AG09319 (cell line): Measurements from ENCODE around the gene CBX7.

Experiments
- DNase-seq: peaks from one replicate; pipeline ENCODE4 v3.0.0-alpha.2; 2010; ENCODE audit warnings: low read depth; ENCODE audit errors: extremely low read depth
- TF ChIP-seq, protein P1 (sequence below): IDR thresholded peaks from 2 replicates; pipeline ENCODE4 v1.5.1; 2011; ENCODE audit warnings: low read depth, mild to moderate bottlenecking, inconsistent platforms, low read length, moderate library complexity

Gene CBX7

DNA sequence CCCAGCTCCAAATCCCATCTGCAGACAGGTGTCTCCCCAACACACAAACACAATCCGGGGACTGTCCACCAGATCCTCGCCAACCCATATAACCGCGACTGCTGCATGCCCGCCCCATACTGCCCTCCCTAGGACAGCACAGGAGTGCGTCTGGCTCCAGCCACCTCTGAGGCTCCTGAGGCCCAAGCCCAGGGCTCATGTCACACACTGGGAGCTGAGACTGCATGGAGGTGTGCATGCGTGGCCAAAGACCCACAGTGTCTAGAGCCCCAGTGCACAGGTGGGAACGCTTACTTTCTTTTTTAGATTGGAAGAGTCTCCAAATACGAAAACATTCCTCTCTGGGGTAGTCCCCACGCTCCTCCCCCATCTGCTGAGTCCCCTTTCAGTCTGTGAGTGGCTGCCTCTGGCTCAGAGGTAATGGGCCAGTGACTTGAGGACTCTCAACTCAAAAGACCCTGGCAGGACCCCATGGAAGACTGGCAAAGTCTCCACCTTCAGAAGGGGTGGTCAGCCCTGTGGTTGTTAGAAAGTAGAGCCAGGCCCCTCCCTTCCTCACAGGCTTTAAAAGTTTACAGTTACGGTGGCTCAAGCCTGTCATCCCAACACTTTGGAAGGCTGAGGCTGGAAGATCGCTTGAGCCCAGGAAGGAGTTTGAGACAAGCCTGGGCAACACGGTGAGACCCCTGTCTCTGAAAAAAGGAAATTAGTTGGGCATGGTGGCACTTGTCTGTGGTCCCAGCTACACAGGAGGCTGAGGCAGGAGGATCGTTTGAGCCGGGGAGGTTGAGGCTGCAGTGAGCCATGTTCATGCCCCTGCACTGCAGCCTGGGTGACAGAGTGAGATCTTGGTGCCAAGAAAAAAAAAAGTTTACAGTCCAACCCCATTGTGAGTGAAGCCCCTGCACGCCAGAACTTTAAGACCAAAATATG lies 2.3 kb downstream of the CBX7 start:
- TF ChIP-seq, protein P1, sequence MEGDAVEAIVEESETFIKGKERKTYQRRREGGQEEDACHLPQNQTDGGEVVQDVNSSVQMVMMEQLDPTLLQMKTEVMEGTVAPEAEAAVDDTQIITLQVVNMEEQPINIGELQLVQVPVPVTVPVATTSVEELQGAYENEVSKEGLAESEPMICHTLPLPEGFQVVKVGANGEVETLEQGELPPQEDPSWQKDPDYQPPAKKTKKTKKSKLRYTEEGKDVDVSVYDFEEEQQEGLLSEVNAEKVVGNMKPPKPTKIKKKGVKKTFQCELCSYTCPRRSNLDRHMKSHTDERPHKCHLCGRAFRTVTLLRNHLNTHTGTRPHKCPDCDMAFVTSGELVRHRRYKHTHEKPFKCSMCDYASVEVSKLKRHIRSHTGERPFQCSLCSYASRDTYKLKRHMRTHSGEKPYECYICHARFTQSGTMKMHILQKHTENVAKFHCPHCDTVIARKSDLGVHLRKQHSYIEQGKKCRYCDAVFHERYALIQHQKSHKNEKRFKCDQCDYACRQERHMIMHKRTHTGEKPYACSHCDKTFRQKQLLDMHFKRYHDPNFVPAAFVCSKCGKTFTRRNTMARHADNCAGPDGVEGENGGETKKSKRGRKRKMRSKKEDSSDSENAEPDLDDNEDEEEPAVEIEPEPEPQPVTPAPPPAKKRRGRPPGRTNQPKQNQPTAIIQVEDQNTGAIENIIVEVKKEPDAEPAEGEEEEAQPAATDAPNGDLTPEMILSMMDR = no peak
- DNase-seq = no peak

GRCh38 chr22:39148727-39149535 lies 3.5 kb downstream of the CBX7 start:
- DNase-seq = no peak
- TF ChIP-seq, protein P1 = no peak

DNA sequence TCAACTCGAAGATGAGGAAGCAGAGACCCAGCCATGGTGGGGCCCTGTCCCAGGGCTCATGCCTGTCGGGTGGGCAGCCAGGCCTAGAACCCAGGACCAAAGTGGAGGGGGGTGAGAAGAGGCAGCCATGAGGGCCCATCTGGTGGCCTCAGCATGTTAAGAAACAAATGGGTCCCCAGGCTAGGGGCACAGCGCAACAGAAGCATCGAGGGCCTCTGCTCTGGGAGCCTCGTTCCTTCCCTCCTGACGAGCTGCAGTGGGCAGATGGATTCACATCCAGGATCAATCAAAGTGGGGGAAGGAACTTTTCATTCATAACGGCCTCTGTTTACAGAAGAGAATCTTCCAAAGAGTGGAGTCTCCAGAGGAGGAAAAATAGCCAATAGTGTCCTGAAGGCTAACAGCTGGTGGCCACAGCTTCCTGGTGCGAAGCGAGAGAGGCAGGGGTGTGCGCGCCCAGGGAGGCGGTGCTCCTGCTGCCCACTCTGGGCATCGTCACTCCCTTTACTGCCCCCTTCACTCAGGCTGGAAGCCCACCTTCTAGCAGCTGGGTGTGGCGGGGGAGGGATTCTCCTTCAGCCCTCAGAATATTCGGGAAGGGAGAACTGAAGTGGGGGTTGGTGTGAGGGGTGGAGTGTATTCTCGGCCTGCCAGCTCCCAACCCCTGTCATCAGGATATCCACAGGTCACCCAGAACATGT lies 4.3 kb downstream of the CBX7 start:
- TF ChIP-seq, protein P1 = no peak
- DNase-seq = no peak

- TF ChIP-seq, protein P1 = no peak
- DNase-seq = no peak
Observed at GRCh38 chr22:39147335-39148025, 5.0 kb downstream of the CBX7 start.

DNA sequence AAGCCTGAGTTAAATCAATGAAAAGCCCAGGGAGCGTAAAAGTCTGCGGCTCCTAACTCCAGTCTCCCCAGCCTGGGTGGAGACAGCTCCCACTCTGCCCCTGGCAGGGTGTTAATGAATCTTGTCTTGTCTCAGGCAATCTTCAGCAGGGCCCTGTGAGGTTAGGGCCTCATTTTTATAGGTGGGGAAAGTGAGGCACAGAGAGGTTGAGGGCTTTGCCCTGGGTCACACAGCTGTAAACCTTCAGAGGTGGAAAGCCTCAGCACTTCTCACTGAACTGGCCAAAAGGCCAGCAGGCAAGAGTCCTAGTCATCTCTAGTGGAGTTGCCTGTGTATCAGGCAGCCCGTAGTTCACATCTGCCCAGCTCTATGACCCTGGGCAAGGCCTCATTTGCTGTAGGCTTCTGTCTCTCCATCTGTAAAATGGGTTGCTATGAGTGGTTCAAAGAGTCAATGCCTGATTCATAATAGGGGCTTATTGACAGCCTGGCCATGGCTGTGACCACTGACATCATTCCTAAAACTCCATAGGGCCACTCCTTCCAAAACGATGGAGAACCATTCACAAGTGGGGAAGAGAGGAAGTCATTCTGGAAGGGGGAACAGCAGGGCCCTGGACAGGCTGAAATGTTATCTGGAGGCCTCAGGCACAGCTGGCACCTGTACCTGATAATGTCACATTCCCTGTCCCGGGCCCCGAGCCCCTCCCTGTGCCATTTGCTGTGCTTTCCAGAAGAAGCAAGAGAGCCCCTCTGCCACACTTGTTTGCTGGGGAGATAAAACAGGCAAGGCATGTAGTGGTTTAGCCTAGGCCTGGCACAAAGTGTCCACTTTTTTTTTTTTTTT lies 6.0 kb downstream of the CBX7 start:
- DNase-seq = no peak
- TF ChIP-seq, protein P1 = no peak

DNA sequence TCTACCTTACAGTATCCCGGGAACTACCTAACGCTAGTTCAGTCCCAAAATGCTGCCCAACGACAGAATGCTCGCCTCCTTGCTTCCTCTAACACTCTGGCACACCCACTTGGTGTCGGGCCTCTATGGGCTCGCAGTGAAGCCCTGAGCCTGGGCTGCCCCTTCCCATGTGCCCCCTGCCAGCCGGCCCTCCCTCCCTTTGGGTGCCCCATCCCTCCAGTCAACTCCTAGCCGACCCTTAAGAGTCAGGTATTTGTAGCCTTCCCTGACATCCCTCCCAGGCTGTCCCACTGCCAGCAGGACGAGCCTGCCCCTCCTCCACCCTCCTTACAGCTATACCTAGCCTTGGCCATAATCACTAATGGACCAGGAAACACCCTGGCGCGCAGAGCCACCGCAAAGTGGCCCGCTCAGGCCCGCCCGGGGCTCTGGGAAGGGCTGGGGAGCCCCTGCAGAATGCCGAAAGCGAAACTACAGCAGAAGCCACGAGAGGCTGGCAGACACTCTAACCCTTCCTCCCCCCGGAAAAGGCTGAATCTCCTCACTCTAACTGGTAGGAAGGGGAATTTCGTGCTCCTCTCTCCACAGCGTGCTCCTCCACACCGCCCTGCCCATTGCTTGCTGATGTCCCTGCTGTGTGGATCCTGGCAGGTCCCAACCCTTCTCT lies 8.2 kb downstream of the CBX7 start:
- DNase-seq = no peak
- TF ChIP-seq, protein P1 = no peak
